ENCODE data around the gene MKRN2.
A peak's percentile ranks its signal among the peaks of the same experiment; 100 is the strongest.

The MKRN2 gene

GRCh38 chr3:12577379-12577778 lies 20.5 kb downstream of the MKRN2 start:
- no peak for TF ChIP-seq CTCF (IDR thresholded peaks at IDR 0.05; ENCODE audit: low read depth, low read length)
- H3K27me3 ChIP-seq: no peaks in the 10 kb centered on the region
- H3K4me1 ChIP-seq: no peaks in the 10 kb centered on the region
- no peak for DNase-seq
- peaks cover 19% of the 10 kb centered on the region for H3K36me3 ChIP-seq
- no peaks in the 10 kb centered on the region for H3K9me3 ChIP-seq
- no peak overlapping the region for H3K4me3 ChIP-seq (ENCODE audit: low read depth, low read length)

GRCh38 chr3:12578742-12579141 lies 21.9 kb downstream of the MKRN2 start:
- Histone ChIP-seq H3K4me1 (no peaks in the 10 kb centered on the region), H3K36me3 (peaks cover 24% of the 10 kb centered on the region), H3K9me3 (no peaks in the 10 kb centered on the region), H3K4me3 (ENCODE audit: low read depth, low read length) (no peak overlapping the region), H3K27me3 (no peaks in the 10 kb centered on the region)
- 0 out of 2 replicates have a peak, but pooled peaks have one; percentile 5 for TF ChIP-seq CTCF (IDR thresholded peaks at IDR 0.05; ENCODE audit: low read depth, low read length)
- no peak for DNase-seq

GRCh38 chr3:12579456-12579855 lies 22.6 kb downstream of the MKRN2 start:
- TF ChIP-seq CTCF (IDR thresholded peaks at IDR 0.05; ENCODE audit: low read depth, low read length): no peak
- DNase-seq: no peak
- Histone ChIP-seq H3K9me3 (no peaks in the 10 kb centered on the region), H3K36me3 (peaks cover 31% of the 10 kb centered on the region), H3K4me1 (no peaks in the 10 kb centered on the region), H3K4me3 (ENCODE audit: low read depth, low read length) (no peak overlapping the region), H3K27me3 (no peaks in the 10 kb centered on the region)

- Histone ChIP-seq H3K4me3 (ENCODE audit: low read depth, low read length) (no peak overlapping the region), H3K27me3 (no peaks in the 10 kb centered on the region), H3K4me1 (no peaks in the 10 kb centered on the region), H3K9me3 (no peaks in the 10 kb centered on the region), H3K36me3 (peaks cover 36% of the 10 kb centered on the region)
- TF ChIP-seq CTCF (IDR thresholded peaks at IDR 0.05; ENCODE audit: low read depth, low read length): no peak
- DNase-seq: no peak
Observed at GRCh38 chr3:12579905-12580304, 23.0 kb downstream of the MKRN2 start.

- Histone ChIP-seq H3K4me1 (no peaks in the 10 kb centered on the region), H3K36me3 (peaks cover 39% of the 10 kb centered on the region), H3K4me3 (ENCODE audit: low read depth, low read length) (no peak overlapping the region), H3K9me3 (no peaks in the 10 kb centered on the region), H3K27me3 (no peaks in the 10 kb centered on the region)
- TF ChIP-seq CTCF (IDR thresholded peaks at IDR 0.05; ENCODE audit: low read depth, low read length): no peak
- DNase-seq: no peak
Observed at GRCh38 chr3:12582730-12583129, 25.8 kb downstream of the MKRN2 start.

- H3K4me1 ChIP-seq: no peaks in the 10 kb centered on the region
- no peak for TF ChIP-seq CTCF (IDR thresholded peaks at IDR 0.05; ENCODE audit: low read depth, low read length)
- H3K36me3 ChIP-seq: peaks cover 42% of the 10 kb centered on the region
Observed at GRCh38 chr3:12583280-12583679, 26.4 kb downstream of the MKRN2 start.

More at GRCh38 chr3:12583280-12583679, 26.4 kb downstream of the MKRN2 start:
- no peaks in the 10 kb centered on the region for H3K9me3 ChIP-seq
- no peaks in the 10 kb centered on the region for H3K27me3 ChIP-seq
- no peak for DNase-seq
- H3K4me3 ChIP-seq (ENCODE audit: low read depth, low read length): no peak overlapping the region
